ENCODE results near the gene CEP89.

DNA sequence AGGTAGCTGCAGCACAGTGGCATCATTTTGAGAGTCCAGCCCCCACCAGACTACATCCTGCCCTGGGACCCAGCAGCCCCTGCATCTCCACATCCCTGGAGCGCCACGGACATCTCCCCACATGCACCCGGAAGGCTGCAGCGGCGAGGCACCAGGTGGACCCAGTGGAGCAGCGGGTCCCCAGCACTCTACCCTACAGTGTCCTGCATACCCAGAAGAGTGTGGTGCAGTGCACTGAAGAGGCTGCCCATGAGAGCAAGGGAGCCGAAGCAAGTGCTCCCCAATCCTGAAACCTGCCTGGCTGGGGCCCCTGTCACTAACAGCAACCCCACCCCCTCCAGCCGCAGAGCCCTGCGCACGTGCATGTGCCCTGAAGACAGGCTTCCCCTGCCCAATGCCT, 80.9 kb downstream of the CEP89 start:
- TF ChIP-seq, protein P1, sequence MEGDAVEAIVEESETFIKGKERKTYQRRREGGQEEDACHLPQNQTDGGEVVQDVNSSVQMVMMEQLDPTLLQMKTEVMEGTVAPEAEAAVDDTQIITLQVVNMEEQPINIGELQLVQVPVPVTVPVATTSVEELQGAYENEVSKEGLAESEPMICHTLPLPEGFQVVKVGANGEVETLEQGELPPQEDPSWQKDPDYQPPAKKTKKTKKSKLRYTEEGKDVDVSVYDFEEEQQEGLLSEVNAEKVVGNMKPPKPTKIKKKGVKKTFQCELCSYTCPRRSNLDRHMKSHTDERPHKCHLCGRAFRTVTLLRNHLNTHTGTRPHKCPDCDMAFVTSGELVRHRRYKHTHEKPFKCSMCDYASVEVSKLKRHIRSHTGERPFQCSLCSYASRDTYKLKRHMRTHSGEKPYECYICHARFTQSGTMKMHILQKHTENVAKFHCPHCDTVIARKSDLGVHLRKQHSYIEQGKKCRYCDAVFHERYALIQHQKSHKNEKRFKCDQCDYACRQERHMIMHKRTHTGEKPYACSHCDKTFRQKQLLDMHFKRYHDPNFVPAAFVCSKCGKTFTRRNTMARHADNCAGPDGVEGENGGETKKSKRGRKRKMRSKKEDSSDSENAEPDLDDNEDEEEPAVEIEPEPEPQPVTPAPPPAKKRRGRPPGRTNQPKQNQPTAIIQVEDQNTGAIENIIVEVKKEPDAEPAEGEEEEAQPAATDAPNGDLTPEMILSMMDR (IDR thresholded peaks at IDR 0.05), result no peak
- TF ChIP-seq, protein P2, sequence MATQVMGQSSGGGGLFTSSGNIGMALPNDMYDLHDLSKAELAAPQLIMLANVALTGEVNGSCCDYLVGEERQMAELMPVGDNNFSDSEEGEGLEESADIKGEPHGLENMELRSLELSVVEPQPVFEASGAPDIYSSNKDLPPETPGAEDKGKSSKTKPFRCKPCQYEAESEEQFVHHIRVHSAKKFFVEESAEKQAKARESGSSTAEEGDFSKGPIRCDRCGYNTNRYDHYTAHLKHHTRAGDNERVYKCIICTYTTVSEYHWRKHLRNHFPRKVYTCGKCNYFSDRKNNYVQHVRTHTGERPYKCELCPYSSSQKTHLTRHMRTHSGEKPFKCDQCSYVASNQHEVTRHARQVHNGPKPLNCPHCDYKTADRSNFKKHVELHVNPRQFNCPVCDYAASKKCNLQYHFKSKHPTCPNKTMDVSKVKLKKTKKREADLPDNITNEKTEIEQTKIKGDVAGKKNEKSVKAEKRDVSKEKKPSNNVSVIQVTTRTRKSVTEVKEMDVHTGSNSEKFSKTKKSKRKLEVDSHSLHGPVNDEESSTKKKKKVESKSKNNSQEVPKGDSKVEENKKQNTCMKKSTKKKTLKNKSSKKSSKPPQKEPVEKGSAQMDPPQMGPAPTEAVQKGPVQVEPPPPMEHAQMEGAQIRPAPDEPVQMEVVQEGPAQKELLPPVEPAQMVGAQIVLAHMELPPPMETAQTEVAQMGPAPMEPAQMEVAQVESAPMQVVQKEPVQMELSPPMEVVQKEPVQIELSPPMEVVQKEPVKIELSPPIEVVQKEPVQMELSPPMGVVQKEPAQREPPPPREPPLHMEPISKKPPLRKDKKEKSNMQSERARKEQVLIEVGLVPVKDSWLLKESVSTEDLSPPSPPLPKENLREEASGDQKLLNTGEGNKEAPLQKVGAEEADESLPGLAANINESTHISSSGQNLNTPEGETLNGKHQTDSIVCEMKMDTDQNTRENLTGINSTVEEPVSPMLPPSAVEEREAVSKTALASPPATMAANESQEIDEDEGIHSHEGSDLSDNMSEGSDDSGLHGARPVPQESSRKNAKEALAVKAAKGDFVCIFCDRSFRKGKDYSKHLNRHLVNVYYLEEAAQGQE (IDR thresholded peaks at IDR 0.05; ENCODE audit: insufficient read depth in 1 of 2, low read depth in 2 of 2, low read length in 1 of 2), result no peak
- TF ChIP-seq POLR2AphosphoS5 (IDR thresholded peaks at IDR 0.05; ENCODE audit: low read depth, low read length) (no peak), TCF7L2 (IDR thresholded peaks at IDR 0.05; ENCODE audit: low read depth, low read length) (no peak), SIN3A (IDR thresholded peaks at IDR 0.05; ENCODE audit: borderline replicate concordance, insufficient read depth, low read depth, low read length) (no peak)
